ENCODE data around the gene POC1A.

DNA sequence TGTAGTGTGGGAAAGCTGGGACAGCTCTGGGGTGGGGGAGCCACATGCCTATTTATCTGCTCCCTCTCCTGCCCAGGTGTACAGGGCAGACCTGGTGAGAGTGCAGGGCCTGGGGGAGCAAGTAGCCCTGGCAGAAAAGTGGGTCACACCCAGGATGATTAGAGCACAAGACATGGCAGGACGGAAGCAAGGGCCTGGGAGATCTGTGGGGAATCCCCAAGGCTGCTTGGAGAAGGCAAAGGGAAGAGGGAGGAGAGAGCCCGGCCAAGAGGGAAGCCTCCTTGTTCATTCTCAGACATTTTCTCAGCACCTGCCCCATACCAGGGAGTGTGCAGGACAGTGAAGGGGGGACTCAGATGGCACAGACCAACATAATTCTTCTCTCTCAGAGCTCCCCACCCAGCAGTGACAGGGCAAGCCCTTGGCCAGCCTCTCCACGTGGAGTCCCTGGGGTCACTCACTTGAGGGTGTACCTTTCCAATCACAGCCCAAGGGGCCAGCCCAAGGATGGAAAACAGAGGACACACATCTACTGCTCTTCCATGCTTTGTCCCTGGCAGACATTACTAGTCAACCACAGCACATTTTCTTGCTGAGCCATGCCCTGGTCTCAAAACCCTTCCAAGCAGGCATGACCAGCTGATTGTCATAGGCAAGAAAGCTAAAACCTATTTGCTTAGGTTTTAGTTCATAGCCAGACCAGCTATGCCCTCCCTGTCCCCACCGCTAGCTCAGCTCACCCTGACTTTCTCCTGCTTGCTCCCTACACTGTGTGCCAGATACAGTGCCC, 92.9 kb downstream of the POC1A start:
- TF ChIP-seq, protein P1, sequence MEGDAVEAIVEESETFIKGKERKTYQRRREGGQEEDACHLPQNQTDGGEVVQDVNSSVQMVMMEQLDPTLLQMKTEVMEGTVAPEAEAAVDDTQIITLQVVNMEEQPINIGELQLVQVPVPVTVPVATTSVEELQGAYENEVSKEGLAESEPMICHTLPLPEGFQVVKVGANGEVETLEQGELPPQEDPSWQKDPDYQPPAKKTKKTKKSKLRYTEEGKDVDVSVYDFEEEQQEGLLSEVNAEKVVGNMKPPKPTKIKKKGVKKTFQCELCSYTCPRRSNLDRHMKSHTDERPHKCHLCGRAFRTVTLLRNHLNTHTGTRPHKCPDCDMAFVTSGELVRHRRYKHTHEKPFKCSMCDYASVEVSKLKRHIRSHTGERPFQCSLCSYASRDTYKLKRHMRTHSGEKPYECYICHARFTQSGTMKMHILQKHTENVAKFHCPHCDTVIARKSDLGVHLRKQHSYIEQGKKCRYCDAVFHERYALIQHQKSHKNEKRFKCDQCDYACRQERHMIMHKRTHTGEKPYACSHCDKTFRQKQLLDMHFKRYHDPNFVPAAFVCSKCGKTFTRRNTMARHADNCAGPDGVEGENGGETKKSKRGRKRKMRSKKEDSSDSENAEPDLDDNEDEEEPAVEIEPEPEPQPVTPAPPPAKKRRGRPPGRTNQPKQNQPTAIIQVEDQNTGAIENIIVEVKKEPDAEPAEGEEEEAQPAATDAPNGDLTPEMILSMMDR (IDR thresholded peaks at IDR 0.05; ENCODE audit: low read depth, low read length) = no peak
- TF ChIP-seq EZH2phosphoT487 (IDR thresholded peaks at IDR 0.05; ENCODE audit: low read depth) = no peak
